ENCODE measurements around the gene DGKI.
A peak's percentile ranks its signal among the peaks of the same experiment; 100 is the strongest.

The DGKI gene

DNA sequence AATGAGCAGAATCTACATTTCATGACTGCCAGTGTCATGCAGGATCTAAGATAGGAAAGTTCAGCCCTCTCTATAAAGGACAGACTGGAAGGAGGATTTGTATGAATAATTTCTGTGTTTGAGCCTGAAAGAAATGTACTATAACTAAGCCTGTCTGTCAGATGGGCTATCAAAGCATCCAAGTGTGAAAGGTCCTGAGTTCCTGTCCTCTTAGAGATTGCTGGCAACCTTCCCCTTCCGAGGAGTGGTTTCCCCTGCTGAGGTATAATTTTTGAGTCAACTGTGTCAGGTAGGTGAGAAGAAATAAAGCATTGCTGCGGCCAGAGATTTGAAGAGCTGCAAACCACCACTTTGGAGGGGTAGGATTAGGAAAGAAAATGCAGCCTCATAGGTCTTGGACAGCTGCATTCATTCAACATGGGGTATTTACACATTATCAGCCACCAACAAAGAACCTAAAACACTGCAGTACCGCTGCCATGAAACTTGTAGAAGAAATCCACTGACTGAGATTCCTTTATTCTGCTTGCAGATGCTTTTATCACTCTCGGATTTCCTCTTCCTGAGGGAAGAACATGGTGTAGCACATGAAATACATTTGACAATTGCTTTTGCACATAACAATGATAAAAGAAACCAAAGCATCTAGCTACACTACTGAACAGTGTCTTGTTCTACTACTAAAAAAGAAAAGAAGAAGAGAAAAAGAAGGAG lies 189.1 kb downstream of the DGKI start:
- H3K27ac ChIP-seq, result no peak overlapping the region
- H3K27me3 ChIP-seq (replicated peaks), result no peaks in the 10 kb centered on the region
- no peak overlapping the region for H3K4me3 ChIP-seq (ENCODE audit: low read depth, low read length)
- H3K36me3 ChIP-seq (replicated peaks), result no peaks in the 10 kb centered on the region
- no peak for DNase-seq
- no peak for TF ChIP-seq CTCF (IDR thresholded peaks at IDR 0.05; ENCODE audit: low read depth, low read length, missing control alignments)
- in situ Hi-C loops (cut with HindIII; ENCODE audit: low pct_ligation_motif_present, low sequenced_read_pairs), result no loop called here

DNA sequence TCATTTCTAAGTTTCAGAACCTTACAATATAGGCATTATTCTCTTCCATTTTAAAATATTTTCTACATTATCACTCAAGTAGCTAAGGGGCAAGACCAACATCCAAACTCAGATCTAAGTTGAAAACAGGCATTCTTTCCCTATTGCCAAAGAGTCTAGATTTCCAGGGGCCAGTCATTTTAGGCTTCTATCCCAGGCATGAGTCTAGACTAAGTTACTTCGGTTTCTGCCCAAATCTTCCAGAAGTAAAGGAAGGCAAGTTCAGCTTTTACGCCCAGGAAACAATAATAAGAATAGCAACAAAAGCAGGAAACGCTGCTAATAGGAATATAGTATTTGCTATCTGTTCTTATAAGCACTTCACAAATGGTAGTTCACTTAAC lies 189.9 kb downstream of the DGKI start:
- Histone ChIP-seq H3K4me3 (ENCODE audit: low read depth, low read length) (no peak overlapping the region), H3K27ac (no peak overlapping the region), H3K36me3 (replicated peaks) (no peaks in the 10 kb centered on the region), H3K27me3 (replicated peaks) (no peaks in the 10 kb centered on the region)
- DNase-seq, result no peak
- no peak for TF ChIP-seq CTCF (IDR thresholded peaks at IDR 0.05; ENCODE audit: low read depth, low read length, missing control alignments)
- in situ Hi-C loops (cut with HindIII; ENCODE audit: low pct_ligation_motif_present, low sequenced_read_pairs), result no loop called here

DNA sequence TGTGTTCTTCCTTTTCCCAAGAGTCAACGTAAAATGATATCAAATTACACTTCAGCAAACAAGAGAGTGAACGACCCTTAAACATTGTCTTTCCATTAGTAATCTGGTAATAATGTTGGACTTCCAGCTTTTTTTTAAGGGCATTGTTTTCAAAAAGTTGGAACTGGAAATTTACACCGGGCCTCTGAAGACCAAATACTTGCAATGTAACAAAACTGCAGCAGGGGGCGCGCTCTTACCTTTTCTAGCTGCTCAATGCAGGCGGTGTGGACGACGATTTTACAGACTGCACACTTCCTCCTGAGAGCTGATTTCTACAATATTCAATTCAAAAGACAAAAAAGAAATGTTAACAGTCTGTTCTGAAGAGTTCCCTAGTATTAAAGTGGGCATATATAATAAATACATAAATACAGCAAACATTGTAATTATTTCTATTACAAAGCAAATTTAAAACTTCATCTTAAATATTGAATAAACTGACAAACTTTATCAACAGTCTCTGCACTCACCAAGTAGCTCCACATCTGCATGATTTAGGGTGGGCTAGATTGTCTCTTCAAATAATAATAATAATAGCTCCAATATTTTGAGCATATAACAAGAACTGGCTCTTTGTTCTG lies 190.4 kb downstream of the DGKI start:
- Histone ChIP-seq H3K27ac (no peak overlapping the region), H3K36me3 (replicated peaks) (no peaks in the 10 kb centered on the region), H3K4me3 (ENCODE audit: low read depth, low read length) (no peak overlapping the region), H3K27me3 (replicated peaks) (no peaks in the 10 kb centered on the region)
- in situ Hi-C loops (cut with HindIII; ENCODE audit: low pct_ligation_motif_present, low sequenced_read_pairs), result no loop called here
- DNase-seq, result peak; percentile 83
- TF ChIP-seq CTCF (IDR thresholded peaks at IDR 0.05; ENCODE audit: low read depth, low read length, missing control alignments), result peak; percentile 87

DNA sequence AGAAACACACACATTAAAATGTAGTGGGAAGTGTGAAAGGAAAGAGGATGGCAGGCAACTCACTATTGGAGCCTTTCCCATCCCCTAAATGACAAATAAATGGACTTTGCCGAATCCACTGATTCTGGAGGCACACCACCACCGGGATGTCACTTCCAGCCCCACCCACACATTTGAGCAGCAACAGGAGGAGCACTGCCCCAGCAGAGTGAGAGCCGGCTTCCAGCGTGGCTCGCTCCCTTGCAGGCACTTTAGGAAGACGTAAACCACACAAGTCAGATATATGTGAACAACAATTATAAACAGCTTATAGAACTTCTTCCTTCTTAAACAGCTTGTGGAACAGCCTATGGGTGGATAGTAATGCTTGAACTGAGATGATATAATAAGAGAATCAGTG lies 191.0 kb downstream of the DGKI start:
- Histone ChIP-seq H3K4me3 (ENCODE audit: low read depth, low read length) (no peak overlapping the region), H3K27ac (no peak overlapping the region), H3K36me3 (replicated peaks) (no peaks in the 10 kb centered on the region), H3K27me3 (replicated peaks) (no peaks in the 10 kb centered on the region)
- no peak for DNase-seq
- in situ Hi-C loops (cut with HindIII; ENCODE audit: low pct_ligation_motif_present, low sequenced_read_pairs), result no loop called here
- no peak for TF ChIP-seq CTCF (IDR thresholded peaks at IDR 0.05; ENCODE audit: low read depth, low read length, missing control alignments)

DNA sequence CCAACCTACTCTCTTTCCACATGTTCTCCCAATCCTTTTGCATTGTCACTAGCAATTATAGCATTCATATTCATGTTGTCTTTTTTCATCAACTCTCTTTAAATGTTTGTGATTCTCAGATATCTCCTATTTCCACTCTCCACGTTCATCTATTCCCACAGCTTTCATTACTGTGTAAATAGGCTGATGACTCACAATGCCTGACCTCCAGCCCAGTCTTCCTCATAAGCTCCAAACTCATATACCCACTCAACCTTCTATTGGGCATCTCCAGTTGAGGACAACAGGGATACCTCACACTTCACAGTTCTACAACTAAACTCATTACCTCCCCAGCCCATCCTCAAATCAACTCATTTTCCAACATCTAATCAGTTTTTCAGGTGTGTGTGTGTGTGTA lies 194.1 kb downstream of the DGKI start:
- H3K27me3 ChIP-seq (replicated peaks), result no peaks in the 10 kb centered on the region
- TF ChIP-seq CTCF (IDR thresholded peaks at IDR 0.05; ENCODE audit: low read depth, low read length, missing control alignments), result no peak
- DNase-seq, result peak; percentile 57
- no peaks in the 10 kb centered on the region for H3K36me3 ChIP-seq (replicated peaks)
- no peak overlapping the region for H3K27ac ChIP-seq
- H3K4me3 ChIP-seq (ENCODE audit: low read depth, low read length), result no peak overlapping the region
- in situ Hi-C loops (cut with HindIII; ENCODE audit: low pct_ligation_motif_present, low sequenced_read_pairs), result no loop called here

All from brain microvascular endothelial cell (primary cell).